SK-N-SH (cell line): ENCODE measurements around the gene MIF. TPM values are rescaled to one million over a fixed set of nuclear protein-coding genes. Genes with fewer than 3 reads are reported as not detected.

Experiments
- CTCF ChIA-PET: fragments of 300-600, 350-600 bp; formaldehyde crosslinking; extraction: SDS; loops from one replicate; lab custom pipeline; 2021; lab: Yijun Ruan, JAX
- POLR2A ChIA-PET: fragments of 350-600 bp; sonication (Branson Sonifier 250); formaldehyde crosslinking; extraction: SDS; loops from one replicate; lab custom pipeline; 2020; ENCODE audit warnings: antibody characterized with exemption, inconsistent platforms; lab: Yijun Ruan, JAX
- DNase-seq: peaks from one replicate; pipeline ENCODE4 v3.0.0; 2012
- H2AFZ ChIP-seq: fragments of 200-600 bp; sonication (generic); 2 replicates; pipeline ENCODE4 v1.8.1; 2016; ENCODE audit warnings: antibody characterized with exemption, mild to moderate bottlenecking, low read depth
- H3F3A ChIP-seq: fragments of 200-600 bp; sonication (generic); replicated peaks from 2 replicates; pipeline ENCODE3; 2016; ENCODE audit warnings: antibody characterized with exemption, mild to moderate bottlenecking; ENCODE audit not compliant: insufficient read depth
- H3K27ac ChIP-seq, 2 experiments: fragments of 200-500 bp in 1 of 2; fragments of 200-600 bp in 1 of 2; sonication (Bioruptor generic) in 1 of 2; sonication (generic), shearing (Covaris generic) in 1 of 2; 2 replicates each; pipeline versions ENCODE4 v1.5.1 to v1.6.1; 2014 to 2016; ENCODE audit warnings: low read depth in 2 of 2, inconsistent platforms in 1 of 2, low read length in 1 of 2, mild to moderate bottlenecking in 1 of 2, mixed read lengths in 1 of 2
- H3K27me3 ChIP-seq: fragments of 200-600 bp; sonication (generic), shearing (Covaris generic); 2 replicates; pipeline ENCODE4 v1.6.1; 2016; ENCODE audit warnings: mixed run types; ENCODE audit not compliant: insufficient read depth
- H3K36me3 ChIP-seq, 2 experiments: fragments of 200-500 bp in 1 of 2; fragments of 200-600 bp in 1 of 2; sonication (Bioruptor generic) in 1 of 2; sonication (generic) in 1 of 2; replicated peaks in 1 of 2; 2 replicates each; pipeline versions ENCODE3 to v1.5.1; 2014 to 2016; ENCODE audit warnings: low read length in 1 of 2, mild to moderate bottlenecking in 1 of 2; ENCODE audit not compliant: insufficient read depth in 2 of 2, control insufficient read depth in 1 of 2
- H3K4me1 ChIP-seq, 2 experiments: fragments of 200-500 bp in 1 of 2; fragments of 200-600 bp in 1 of 2; sonication (Bioruptor generic) in 1 of 2; sonication (generic), shearing (Covaris generic) in 1 of 2; 2 replicates each; pipeline versions ENCODE4 v1.5.1 to v1.6.1; 2014 to 2016; ENCODE audit warnings: low read depth in 1 of 2, low read length in 1 of 2, mixed run types in 1 of 2; ENCODE audit not compliant: insufficient read depth in 2 of 2, control insufficient read depth in 1 of 2
- H3K4me2 ChIP-seq: fragments of 200-600 bp; sonication (generic), shearing (Covaris generic); 2 replicates; pipeline ENCODE4 v1.6.1; 2017; ENCODE audit warnings: mixed run types
- H3K4me3 ChIP-seq, 2 experiments: fragments of 200-500 bp in 1 of 2; fragments of 200-600 bp in 1 of 2; sonication (Bioruptor generic) in 1 of 2; sonication (generic), shearing (Covaris generic) in 1 of 2; 2 replicates each; pipeline versions ENCODE4 v1.5.1 to v1.8.1; 2014 to 2016; ENCODE audit warnings: low read depth in 2 of 2, inconsistent platforms in 1 of 2, low read length in 1 of 2, mild to moderate bottlenecking in 1 of 2, mixed read lengths in 1 of 2, moderate library complexity in 1 of 2
- H3K79me2 ChIP-seq: fragments of 200-600 bp; sonication (generic); 2 replicates; pipeline ENCODE4 v1.8.1; 2017; ENCODE audit warnings: mild to moderate bottlenecking; ENCODE audit not compliant: insufficient read depth
- H3K9ac ChIP-seq: fragments of 200-600 bp; sonication (generic); 2 replicates; pipeline ENCODE4 v1.6.1; 2017; ENCODE audit warnings: mixed run types
- H3K9me2 ChIP-seq: fragments of 200-600 bp; sonication (generic); 2 replicates; pipeline ENCODE4 v1.6.1; 2017; ENCODE audit warnings: mixed run types
- H3K9me3 ChIP-seq: fragments of 200-600 bp; sonication (generic); 2 replicates; pipeline ENCODE4 v1.6.1; 2017; ENCODE audit warnings: mixed run types, mild to moderate bottlenecking, moderate library complexity
- H4K20me1 ChIP-seq: fragments of 200-600 bp; sonication (generic); 2 replicates; pipeline ENCODE4 v1.6.1; 2017; ENCODE audit warnings: mild to moderate bottlenecking, mixed run types; ENCODE audit not compliant: insufficient read depth
- CHD2 ChIP-seq: fragments of 150-350 bp; IDR thresholded peaks from 2 replicates; pipeline ENCODE4 v1.6.1; 2018; ENCODE audit warnings: low read length; ENCODE audit not compliant: partially characterized antibody
- CTCF ChIP-seq: fragments of 200-600 bp; sonication (generic); IDR thresholded peaks from 2 replicates; pipeline ENCODE4 v1.6.1; 2017; ENCODE audit warnings: antibody characterized with exemption, mild to moderate bottlenecking, moderate library complexity
- FOSL2 ChIP-seq: IDR thresholded peaks from 2 replicates; pipeline ENCODE4 v1.4.0; 2012; ENCODE audit warnings: low read depth, mild to moderate bottlenecking, moderate library complexity, borderline replicate concordance
- GABPA ChIP-seq: IDR thresholded peaks from 2 replicates; pipeline ENCODE4 v1.4.0; 2012; ENCODE audit warnings: low read depth, mild to moderate bottlenecking
- GATA2 ChIP-seq: sonication (generic); formaldehyde crosslinking; IDR thresholded peaks from 2 replicates; pipeline ENCODE4 v1.5.0; 2020; ENCODE audit warnings: mild to moderate bottlenecking, missing genetic modification reagents
- IRF3 ChIP-seq: fragments of 150-350 bp; IDR thresholded peaks from 2 replicates; pipeline ENCODE4 v1.6.1; 2016; ENCODE audit warnings: mild to moderate bottlenecking, low read depth, low read length
- JUND ChIP-seq: IDR thresholded peaks from 2 replicates; pipeline ENCODE4 v1.4.0; 2012
- NFIC ChIP-seq: IDR thresholded peaks from 2 replicates; pipeline ENCODE4 v1.4.0; 2012; ENCODE audit warnings: borderline replicate concordance
- POLR2AphosphoS5 ChIP-seq: IDR thresholded peaks from 2 replicates; pipeline ENCODE4 v1.6.1; 2012; ENCODE audit warnings: low read depth, low read length
- REST ChIP-seq: IDR thresholded peaks from 2 replicates; pipeline ENCODE4 v1.6.1; 2012; ENCODE audit warnings: mild to moderate bottlenecking, low read depth, low read length, moderate library complexity
- RFX5 ChIP-seq: IDR thresholded peaks from 2 replicates; pipeline ENCODE4 v1.6.1; 2012; ENCODE audit warnings: mild to moderate bottlenecking, improper control_type of control experiment, low read length
- RXRA ChIP-seq: IDR thresholded peaks from 2 replicates; pipeline ENCODE4 v1.4.0; 2012; ENCODE audit warnings: low read depth, mild to moderate bottlenecking, borderline replicate concordance
- SIN3A ChIP-seq: IDR thresholded peaks from 2 replicates; pipeline ENCODE4 v1.6.1; 2012; ENCODE audit warnings: low read depth, mild to moderate bottlenecking, low read length, moderate library complexity, borderline replicate concordance
- TEAD4 ChIP-seq: IDR thresholded peaks from 2 replicates; pipeline ENCODE4 v1.4.0; 2012; ENCODE audit warnings: mild to moderate bottlenecking, borderline replicate concordance; ENCODE audit not compliant: insufficient read depth
- WGBS: methylation state at CpG from one replicate; pipeline ENCODE4 v1.1.6; 2017; ENCODE audit warnings: low lambda C conversion rate; 5-methylcytosine and 5-hydroxymethylcytosine counted together
- polyA plus RNA-seq, 3 experiments: library from polyadenylated mRNA; depleted of rRNA; stranded (reverse); fragments of >200 nt; gene quantifications; 2 replicates each; pipeline ENCODE4 v1.2.3, GENCODE V29; 2012

Gene MIF
- polyA plus RNA-seq, 1 of the 3 experiments (the other 2 are of a cell fraction) = 565 TPM

DNA sequence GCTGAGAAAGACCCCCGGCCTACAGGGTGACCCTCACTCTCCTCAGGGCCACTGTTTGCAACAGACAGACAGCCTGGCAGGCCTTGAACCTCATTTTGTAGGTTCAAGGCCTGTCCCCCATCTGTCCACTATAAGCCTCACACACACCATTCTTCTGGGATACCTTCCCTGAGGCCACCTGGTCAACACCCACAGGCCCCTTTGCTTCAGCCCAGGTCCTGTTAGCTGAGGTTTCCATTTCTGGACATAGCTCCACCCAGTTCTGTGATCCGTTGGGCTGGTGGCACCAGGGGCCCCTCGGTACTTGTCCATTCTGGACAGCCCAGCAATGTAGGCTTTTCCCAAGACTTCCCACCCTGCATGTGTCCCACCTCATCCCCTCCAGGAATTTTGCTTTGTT lies 3.1 kb downstream of the MIF start:
- H3F3A ChIP-seq = no peaks in the 10 kb centered on the region
- peaks cover 9% of the 10 kb centered on the region; the same call in 1 of the 2 replicates for H4K20me1 ChIP-seq
- DNase-seq = no peak
- ChIA-PET CTCF (interaction anchor here (1.3 kb wide), 1 partner anchor 47 kb away, joined by 3 read pairs; no protein-coding TSS in a partner anchor), POLR2A (interaction anchor here (2.0 kb wide), 1 partner anchor 16 kb away, joined by 8 read pairs; no protein-coding TSS in a partner anchor)
- H3K4me1 ChIP-seq = peaks cover 10 to 33% of the 10 kb centered on the region in 2 experiments; a peak in 2 of 4 replicates
- H3K27ac ChIP-seq = no peak overlapping the region; a peak in 1 of 4 replicates
- 93% methylated on average over 3 of the region's 3 CpGs for WGBS
- H3K9me2 ChIP-seq = no peaks in the 10 kb centered on the region
- H3K4me2 ChIP-seq = no peak overlapping the region
- TF ChIP-seq CHD2 (no peak), TEAD4 (no peak), GATA2 (no peak), IRF3 (no peak), SIN3A (peak; percentile 13; the same call in 1 of the 2 replicates)
- no peak overlapping the region for H2AFZ ChIP-seq
- H3K9ac ChIP-seq = no peak overlapping the region
- H3K4me3 ChIP-seq = no peak overlapping the region
- H3K9me3 ChIP-seq = no peaks in the 10 kb centered on the region
- peaks cover 25% of the 10 kb centered on the region; the same call in 1 of the 2 replicates for H3K79me2 ChIP-seq
- peaks cover 21 to 23% of the 10 kb centered on the region in 2 experiments for H3K36me3 ChIP-seq
- no peaks in the 10 kb centered on the region for H3K27me3 ChIP-seq

DNA sequence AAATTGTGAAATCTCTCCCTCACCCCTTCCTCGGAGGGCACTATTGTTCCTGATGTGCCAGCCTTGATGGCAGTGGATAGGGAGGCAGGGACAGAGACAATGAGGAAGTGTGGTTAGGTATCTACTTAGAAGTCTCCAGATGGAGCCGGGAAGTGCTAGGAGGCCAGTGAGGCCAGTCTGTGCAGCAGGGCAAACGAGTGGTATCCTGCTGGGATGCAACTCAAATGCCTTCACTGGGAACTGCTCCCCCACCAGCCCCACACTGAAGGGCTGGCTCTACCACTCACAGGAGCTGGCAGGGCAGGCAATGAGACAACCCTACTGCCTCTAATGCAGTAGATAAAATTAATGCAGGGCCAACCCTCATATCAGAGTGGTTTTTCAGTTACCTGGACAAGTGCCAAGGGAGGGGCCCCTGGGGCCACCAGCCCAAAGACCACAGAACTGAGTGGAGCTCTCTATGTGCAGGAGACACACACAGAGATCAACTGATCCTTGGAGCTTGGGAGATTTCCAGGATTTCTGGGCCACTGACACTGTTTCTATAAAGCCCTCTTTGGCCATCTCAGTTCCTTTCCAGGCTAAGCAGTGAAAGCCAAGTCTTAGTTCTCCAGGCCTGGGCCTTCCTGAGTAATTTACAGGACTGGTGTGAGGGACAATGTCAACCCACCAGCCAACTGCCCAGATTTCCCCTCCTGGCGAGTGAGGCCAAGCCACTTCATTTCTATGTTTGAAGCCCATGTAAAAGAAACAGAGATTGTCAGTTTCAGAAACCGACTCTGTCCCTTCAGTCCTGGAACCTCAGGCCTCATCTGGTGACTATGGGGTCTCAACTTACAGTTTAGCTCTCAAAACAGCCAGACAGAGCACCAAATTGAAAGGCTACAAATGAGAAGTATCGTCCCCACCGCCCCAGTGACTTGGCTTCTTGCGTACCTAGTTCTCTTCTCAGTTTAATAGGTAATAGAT lies 4.1 kb downstream of the MIF start:
- H3K9me2 ChIP-seq = no peaks in the 10 kb centered on the region
- H3K79me2 ChIP-seq = peaks cover 25% of the 10 kb centered on the region; the same call in 1 of the 2 replicates
- TF ChIP-seq GABPA (no peak), CTCF (no peak), FOSL2 (no peak), POLR2AphosphoS5 (peak; percentile 9; the same call in 1 of the 2 replicates), REST (no peak), RFX5 (no peak), RXRA (no peak), GATA2 (no peak), TEAD4 (no peak), NFIC (peak; percentile 37; the same call in 1 of the 2 replicates), IRF3 (no peak), SIN3A (no peak), JUND (no peak), CHD2 (no peak)
- ChIA-PET CTCF (interaction anchor here (0.6 to 1.3 kb wide), 3 partner anchors 41 to 49 kb away, joined by 3 read pairs; no protein-coding TSS in a partner anchor), POLR2A (interaction anchor here (1.1 kb wide), 1 partner anchor 16 kb away, joined by 7 read pairs; no protein-coding TSS in a partner anchor)
- H3K9me3 ChIP-seq = no peaks in the 10 kb centered on the region
- WGBS = 80% methylated on average over 7 of the region's 8 CpGs
- H3K36me3 ChIP-seq = peaks cover 21 to 23% of the 10 kb centered on the region in 2 experiments
- H2AFZ ChIP-seq = no peak overlapping the region
- H4K20me1 ChIP-seq = peaks cover 9% of the 10 kb centered on the region; the same call in 1 of the 2 replicates
- no peak overlapping the region for H3K4me2 ChIP-seq
- no peak for DNase-seq
- peaks cover 10 to 33% of the 10 kb centered on the region in 2 experiments; a peak in 2 of 4 replicates for H3K4me1 ChIP-seq
- peak overlapping the region in 1 of 2 experiments; percentile 65; a peak in 1 of 4 replicates for H3K27ac ChIP-seq
- no peak overlapping the region for H3K9ac ChIP-seq
- no peak overlapping the region for H3K4me3 ChIP-seq
- H3K27me3 ChIP-seq = no peaks in the 10 kb centered on the region
- H3F3A ChIP-seq = no peaks in the 10 kb centered on the region
